HepG2 (cell line): Measurements from ENCODE around the gene SPAG7. TPM values are rescaled to one million over a fixed set of nuclear protein-coding genes. Genes with fewer than 3 reads are reported as not detected.

Experiments used
- ELF3 ChIP-seq: IDR thresholded peaks from 2 replicates; pipeline ENCODE4 v1.6.1; 2016; ENCODE audit warnings: missing genetic modification reagents, missing compliant biosample characterization
- HOXA5 ChIP-seq: sonication (generic); formaldehyde crosslinking; IDR thresholded peaks from 2 replicates; pipeline ENCODE4 v1.4.0; 2020; ENCODE audit warnings: missing genetic modification reagents
- KDM3A ChIP-seq: IDR thresholded peaks from 2 replicates; pipeline ENCODE4 v1.6.1; 2018; ENCODE audit warnings: low read depth, missing compliant biosample characterization
- MEIS2 ChIP-seq: sonication (generic); formaldehyde crosslinking; IDR thresholded peaks from 2 replicates; pipeline ENCODE4 v1.9.0; 2021; ENCODE audit warnings: mild to moderate bottlenecking, missing genetic modification reagents
- PHF8 ChIP-seq: sonication (generic); formaldehyde crosslinking; IDR thresholded peaks from 2 replicates; pipeline ENCODE4 v1.5.0; 2020; ENCODE audit warnings: missing genetic modification reagents
- SMAD3 ChIP-seq: sonication (generic); formaldehyde crosslinking; IDR thresholded peaks from 2 replicates; pipeline ENCODE4 v1.4.0; 2020; ENCODE audit warnings: missing genetic modification reagents
- TGIF2 ChIP-seq: IDR thresholded peaks from 2 replicates; pipeline ENCODE4 v1.6.1; 2016; ENCODE audit warnings: control low read depth, missing compliant biosample characterization
- XRCC5 ChIP-seq: fragments of 200-400 bp; formaldehyde crosslinking; optimal IDR thresholded peaks from 2 replicates; pipeline ENCODE3; 2017; ENCODE audit warnings: mild to moderate bottlenecking, low read length
- ZMYM4 ChIP-seq: sonication (generic); formaldehyde crosslinking; IDR thresholded peaks from 2 replicates; pipeline ENCODE4 v1.8.1; 2023; ENCODE audit warnings: mild to moderate bottlenecking, missing genetic modification reagents
- ZNF143 ChIP-seq: sonication (generic); formaldehyde crosslinking; IDR thresholded peaks from 2 replicates; pipeline ENCODE4 v1.4.0; 2020; ENCODE audit warnings: missing genetic modification reagents
- ZNF234 ChIP-seq: sonication (generic); formaldehyde crosslinking; conservative IDR thresholded peaks from 2 replicates; pipeline ENCODE4 v1.5.1; 2020; ENCODE audit warnings: mild to moderate bottlenecking, missing genetic modification reagents
- polyA plus RNA-seq, 8 experiments: library from polyadenylated mRNA; depleted of rRNA in 3 of 8; stranded (reverse) in 7 of 8; unstranded in 1 of 8; fragments of >200 nt; fragmentation: Illumina TruSeq in 4 of 8; extraction: Trizol in 4 of 8; gene quantifications; 2 replicates each; pipeline versions ENCODE4 v1.2.1 to v1.2.3, GENCODE V29; 2011 to 2016; ENCODE audit warnings: low read depth in 4 of 8, missing spikeins in 1 of 8, mixed read lengths in 1 of 8; ENCODE audit not compliant: insufficient read depth in 1 of 8
- total RNA-seq, 5 experiments: library from RNA; depleted of rRNA; stranded (reverse); fragments of >200 nt; fragmentation: Illumina TruSeq; extraction: Trizol; gene quantifications; 2 replicates each; pipeline ENCODE4 v1.2.3, GENCODE V29; 2016; ENCODE audit warnings: low read depth in 1 of 5
- TF ChIP-seq, protein P1 (sequence below): sonication (generic); formaldehyde crosslinking; conservative IDR thresholded peaks from 2 replicates; pipeline ENCODE4 v1.4.0; 2020; ENCODE audit warnings: missing genetic modification reagents
- TF ChIP-seq, protein P2 (sequence below): sonication (generic); formaldehyde crosslinking; IDR thresholded peaks from 2 replicates; pipeline ENCODE4 v1.4.0; 2020; ENCODE audit warnings: missing genetic modification reagents
- TF ChIP-seq, protein P3 (sequence below): sonication (generic); formaldehyde crosslinking; conservative IDR thresholded peaks from 2 replicates; pipeline ENCODE4 v1.4.0; 2020; ENCODE audit warnings: missing genetic modification reagents
- TF ChIP-seq, protein P4 (sequence below): sonication (generic); formaldehyde crosslinking; IDR thresholded peaks from 2 replicates; pipeline ENCODE4 v1.8.0; 2022; ENCODE audit warnings: mild to moderate bottlenecking, missing genetic modification reagents
- TF ChIP-seq, protein P5 (sequence below): sonication (generic); formaldehyde crosslinking; IDR thresholded peaks from 2 replicates; pipeline ENCODE4 v1.4.0; 2020; ENCODE audit warnings: missing genetic modification reagents, borderline replicate concordance

SPAG7 gene
- total and polyA plus RNA-seq, 2 of the 13 experiments (the other 11 are each of a cell fraction or from before 2014, with no cell fraction given): 51.0 to 59.0 TPM

DNA sequence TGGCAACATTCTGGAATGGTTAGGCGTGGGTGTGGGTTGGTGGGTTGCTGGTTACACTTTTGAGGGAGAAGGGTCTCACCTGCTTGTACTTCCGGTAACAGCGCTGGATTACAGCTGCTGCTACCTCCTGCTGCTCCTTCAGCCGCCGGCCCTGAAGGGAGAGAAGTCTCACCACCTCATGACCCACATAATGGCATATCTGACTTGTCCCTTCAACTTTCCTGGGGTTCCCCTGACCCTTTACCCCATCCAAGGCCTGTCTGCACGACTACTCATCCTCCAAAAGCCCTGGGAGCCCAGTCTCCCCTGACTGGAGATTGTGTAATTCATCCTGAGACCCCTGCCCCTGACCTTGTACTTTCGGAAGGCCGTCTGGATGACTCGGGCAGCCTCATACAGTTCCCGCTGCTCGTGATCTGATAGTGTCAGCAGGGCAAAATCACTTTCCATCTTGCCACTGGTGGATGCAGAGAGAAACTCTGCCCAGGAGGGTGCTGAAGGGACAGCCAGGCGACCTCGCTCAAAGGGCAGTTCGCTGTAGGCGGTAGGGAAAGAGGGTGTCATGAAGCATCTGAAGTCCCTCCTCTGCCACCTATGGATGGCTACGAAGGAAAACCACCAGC, 2.0 kb upstream of the SPAG7 start (continued):
- TF ChIP-seq, protein P1, sequence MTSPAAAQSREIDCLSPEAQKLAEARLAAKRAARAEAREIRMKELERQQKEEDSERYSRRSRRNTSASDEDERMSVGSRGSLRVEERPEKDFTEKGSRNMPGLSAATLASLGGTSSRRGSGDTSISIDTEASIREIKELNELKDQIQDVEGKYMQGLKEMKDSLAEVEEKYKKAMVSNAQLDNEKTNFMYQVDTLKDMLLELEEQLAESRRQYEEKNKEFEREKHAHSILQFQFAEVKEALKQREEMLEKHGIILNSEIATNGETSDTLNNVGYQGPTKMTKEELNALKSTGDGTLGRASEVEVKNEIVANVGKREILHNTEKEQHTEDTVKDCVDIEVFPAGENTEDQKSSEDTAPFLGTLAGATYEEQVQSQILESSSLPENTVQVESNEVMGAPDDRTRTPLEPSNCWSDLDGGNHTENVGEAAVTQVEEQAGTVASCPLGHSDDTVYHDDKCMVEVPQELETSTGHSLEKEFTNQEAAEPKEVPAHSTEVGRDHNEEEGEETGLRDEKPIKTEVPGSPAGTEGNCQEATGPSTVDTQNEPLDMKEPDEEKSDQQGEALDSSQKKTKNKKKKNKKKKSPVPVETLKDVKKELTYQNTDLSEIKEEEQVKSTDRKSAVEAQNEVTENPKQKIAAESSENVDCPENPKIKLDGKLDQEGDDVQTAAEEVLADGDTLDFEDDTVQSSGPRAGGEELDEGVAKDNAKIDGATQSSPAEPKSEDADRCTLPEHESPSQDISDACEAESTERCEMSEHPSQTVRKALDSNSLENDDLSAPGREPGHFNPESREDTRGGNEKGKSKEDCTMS: no peak
- TF ChIP-seq TGIF2 (CRISPR knock-in tag): no peak
- TF ChIP-seq, protein P2, sequence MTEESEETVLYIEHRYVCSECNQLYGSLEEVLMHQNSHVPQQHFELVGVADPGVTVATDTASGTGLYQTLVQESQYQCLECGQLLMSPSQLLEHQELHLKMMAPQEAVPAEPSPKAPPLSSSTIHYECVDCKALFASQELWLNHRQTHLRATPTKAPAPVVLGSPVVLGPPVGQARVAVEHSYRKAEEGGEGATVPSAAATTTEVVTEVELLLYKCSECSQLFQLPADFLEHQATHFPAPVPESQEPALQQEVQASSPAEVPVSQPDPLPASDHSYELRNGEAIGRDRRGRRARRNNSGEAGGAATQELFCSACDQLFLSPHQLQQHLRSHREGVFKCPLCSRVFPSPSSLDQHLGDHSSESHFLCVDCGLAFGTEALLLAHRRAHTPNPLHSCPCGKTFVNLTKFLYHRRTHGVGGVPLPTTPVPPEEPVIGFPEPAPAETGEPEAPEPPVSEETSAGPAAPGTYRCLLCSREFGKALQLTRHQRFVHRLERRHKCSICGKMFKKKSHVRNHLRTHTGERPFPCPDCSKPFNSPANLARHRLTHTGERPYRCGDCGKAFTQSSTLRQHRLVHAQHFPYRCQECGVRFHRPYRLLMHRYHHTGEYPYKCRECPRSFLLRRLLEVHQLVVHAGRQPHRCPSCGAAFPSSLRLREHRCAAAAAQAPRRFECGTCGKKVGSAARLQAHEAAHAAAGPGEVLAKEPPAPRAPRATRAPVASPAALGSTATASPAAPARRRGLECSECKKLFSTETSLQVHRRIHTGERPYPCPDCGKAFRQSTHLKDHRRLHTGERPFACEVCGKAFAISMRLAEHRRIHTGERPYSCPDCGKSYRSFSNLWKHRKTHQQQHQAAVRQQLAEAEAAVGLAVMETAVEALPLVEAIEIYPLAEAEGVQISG (CRISPR knock-in tag): peak; percentile 23; the same call in 1 of the 2 replicates
- TF ChIP-seq ZNF143 (CRISPR knock-in tag): 0 out of 2 replicates have a peak, but pooled peaks have one; percentile 30
- TF ChIP-seq PHF8 (CRISPR knock-in tag): 0 out of 2 replicates have a peak, but pooled peaks have one; percentile 31
- 0 out of 2 replicates have a peak, but pooled peaks have one; percentile 16 for TF ChIP-seq ZMYM4
- 0 out of 2 replicates have a peak, but pooled peaks have one; percentile 17 for TF ChIP-seq KDM3A (CRISPR knock-in tag)
- TF ChIP-seq, protein P3, sequence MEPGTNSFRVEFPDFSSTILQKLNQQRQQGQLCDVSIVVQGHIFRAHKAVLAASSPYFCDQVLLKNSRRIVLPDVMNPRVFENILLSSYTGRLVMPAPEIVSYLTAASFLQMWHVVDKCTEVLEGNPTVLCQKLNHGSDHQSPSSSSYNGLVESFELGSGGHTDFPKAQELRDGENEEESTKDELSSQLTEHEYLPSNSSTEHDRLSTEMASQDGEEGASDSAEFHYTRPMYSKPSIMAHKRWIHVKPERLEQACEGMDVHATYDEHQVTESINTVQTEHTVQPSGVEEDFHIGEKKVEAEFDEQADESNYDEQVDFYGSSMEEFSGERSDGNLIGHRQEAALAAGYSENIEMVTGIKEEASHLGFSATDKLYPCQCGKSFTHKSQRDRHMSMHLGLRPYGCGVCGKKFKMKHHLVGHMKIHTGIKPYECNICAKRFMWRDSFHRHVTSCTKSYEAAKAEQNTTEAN (CRISPR knock-in tag): 0 out of 2 replicates have a peak, but pooled peaks have one; percentile 40
- no peak for TF ChIP-seq SMAD3 (CRISPR knock-in tag)
- 0 out of 2 replicates have a peak, but pooled peaks have one; percentile 25 for TF ChIP-seq HOXA5 (CRISPR knock-in tag)
- TF ChIP-seq, protein P4, sequence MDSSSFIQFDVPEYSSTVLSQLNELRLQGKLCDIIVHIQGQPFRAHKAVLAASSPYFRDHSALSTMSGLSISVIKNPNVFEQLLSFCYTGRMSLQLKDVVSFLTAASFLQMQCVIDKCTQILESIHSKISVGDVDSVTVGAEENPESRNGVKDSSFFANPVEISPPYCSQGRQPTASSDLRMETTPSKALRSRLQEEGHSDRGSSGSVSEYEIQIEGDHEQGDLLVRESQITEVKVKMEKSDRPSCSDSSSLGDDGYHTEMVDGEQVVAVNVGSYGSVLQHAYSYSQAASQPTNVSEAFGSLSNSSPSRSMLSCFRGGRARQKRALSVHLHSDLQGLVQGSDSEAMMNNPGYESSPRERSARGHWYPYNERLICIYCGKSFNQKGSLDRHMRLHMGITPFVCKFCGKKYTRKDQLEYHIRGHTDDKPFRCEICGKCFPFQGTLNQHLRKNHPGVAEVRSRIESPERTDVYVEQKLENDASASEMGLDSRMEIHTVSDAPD (CRISPR knock-in tag): no peak
- peak; percentile 67 for TF ChIP-seq XRCC5
- TF ChIP-seq ELF3 (CRISPR knock-in tag): peak; percentile 18; the same call in 1 of the 2 replicates
- TF ChIP-seq MEIS2: 0 out of 2 replicates have a peak, but pooled peaks have one; percentile 14
- TF ChIP-seq, protein P5, sequence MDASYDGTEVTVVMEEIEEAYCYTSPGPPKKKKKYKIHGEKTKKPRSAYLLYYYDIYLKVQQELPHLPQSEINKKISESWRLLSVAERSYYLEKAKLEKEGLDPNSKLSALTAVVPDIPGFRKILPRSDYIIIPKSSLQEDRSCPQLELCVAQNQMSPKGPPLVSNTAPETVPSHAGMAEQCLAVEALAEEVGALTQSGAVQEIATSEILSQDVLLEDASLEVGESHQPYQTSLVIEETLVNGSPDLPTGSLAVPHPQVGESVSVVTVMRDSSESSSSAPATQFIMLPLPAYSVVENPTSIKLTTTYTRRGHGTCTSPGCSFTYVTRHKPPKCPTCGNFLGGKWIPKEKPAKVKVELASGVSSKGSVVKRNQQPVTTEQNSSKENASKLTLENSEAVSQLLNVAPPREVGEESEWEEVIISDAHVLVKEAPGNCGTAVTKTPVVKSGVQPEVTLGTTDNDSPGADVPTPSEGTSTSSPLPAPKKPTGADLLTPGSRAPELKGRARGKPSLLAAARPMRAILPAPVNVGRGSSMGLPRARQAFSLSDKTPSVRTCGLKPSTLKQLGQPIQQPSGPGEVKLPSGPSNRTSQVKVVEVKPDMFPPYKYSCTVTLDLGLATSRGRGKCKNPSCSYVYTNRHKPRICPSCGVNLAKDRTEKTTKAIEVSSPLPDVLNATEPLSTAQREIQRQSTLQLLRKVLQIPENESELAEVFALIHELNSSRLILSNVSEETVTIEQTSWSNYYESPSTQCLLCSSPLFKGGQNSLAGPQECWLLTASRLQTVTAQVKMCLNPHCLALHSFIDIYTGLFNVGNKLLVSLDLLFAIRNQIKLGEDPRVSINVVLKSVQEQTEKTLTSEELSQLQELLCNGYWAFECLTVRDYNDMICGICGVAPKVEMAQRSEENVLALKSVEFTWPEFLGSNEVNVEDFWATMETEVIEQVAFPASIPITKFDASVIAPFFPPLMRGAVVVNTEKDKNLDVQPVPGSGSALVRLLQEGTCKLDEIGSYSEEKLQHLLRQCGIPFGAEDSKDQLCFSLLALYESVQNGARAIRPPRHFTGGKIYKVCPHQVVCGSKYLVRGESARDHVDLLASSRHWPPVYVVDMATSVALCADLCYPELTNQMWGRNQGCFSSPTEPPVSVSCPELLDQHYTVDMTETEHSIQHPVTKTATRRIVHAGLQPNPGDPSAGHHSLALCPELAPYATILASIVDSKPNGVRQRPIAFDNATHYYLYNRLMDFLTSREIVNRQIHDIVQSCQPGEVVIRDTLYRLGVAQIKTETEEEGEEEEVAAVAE (CRISPR knock-in tag): no peak
- no peak for TF ChIP-seq ZNF234
